H1 (cell line): ENCODE data around the gene NDUFB10. TPM values are rescaled to one million over a fixed set of nuclear protein-coding genes. Genes with fewer than 3 reads are reported as not detected.

Source experiments
- CBX5 ChIP-seq: fragments of 300-800, 300-1000 bp; sonication (generic); IDR thresholded peaks from 2 replicates; pipeline ENCODE4 v1.7.1; 2016; ENCODE audit warnings: antibody characterized with exemption, low read length, low read depth
- EGR1 ChIP-seq: IDR thresholded peaks from 2 replicates; pipeline ENCODE4 v1.6.1; 2011; ENCODE audit warnings: low read depth, low read length, borderline replicate concordance
- GTF2F1 ChIP-seq: IDR thresholded peaks from 2 replicates; pipeline ENCODE4 v1.6.1; 2012; ENCODE audit warnings: low read depth, low read length, improper control_type of control experiment, borderline replicate concordance
- KDM5A ChIP-seq: fragments of 200-600 bp; IDR thresholded peaks from 2 replicates; pipeline ENCODE4 v1.7.1; 2012; ENCODE audit warnings: mild to moderate bottlenecking, low read length, inconsistent platforms, mixed read lengths
- NRF1 ChIP-seq: IDR thresholded peaks from 2 replicates; pipeline ENCODE4 v1.6.1; 2011; ENCODE audit warnings: mild to moderate bottlenecking, low read depth, low read length, improper control_type of control experiment
- POLR2AphosphoS5 ChIP-seq: IDR thresholded peaks from 2 replicates; pipeline ENCODE4 v1.6.1; 2011; ENCODE audit warnings: low read depth, low read length
- RAD21 ChIP-seq, 2 experiments: IDR thresholded peaks in 1 of 2; conservative IDR thresholded peaks in 1 of 2; 2 replicates each; pipeline ENCODE4 v1.6.1; 2011; ENCODE audit warnings: low read depth in 2 of 2, low read length in 2 of 2, improper control_type of control experiment in 1 of 2, inconsistent platforms in 1 of 2, mild to moderate bottlenecking in 1 of 2, moderate library complexity in 1 of 2
- SIN3A ChIP-seq, 2 experiments: IDR thresholded peaks in 1 of 2; conservative IDR thresholded peaks in 1 of 2; 2 replicates each; pipeline ENCODE4 v1.6.1; 2011 to 2012; ENCODE audit warnings: low read length in 2 of 2, improper control_type of control experiment in 1 of 2, low read depth in 1 of 2, mild to moderate bottlenecking in 1 of 2
- SP2 ChIP-seq: IDR thresholded peaks from 2 replicates; pipeline ENCODE4 v1.6.1; 2012; ENCODE audit warnings: mild to moderate bottlenecking, low read length, inconsistent platforms
- SP4 ChIP-seq: IDR thresholded peaks from 2 replicates; pipeline ENCODE4 v1.6.1; 2012; ENCODE audit warnings: low read length, inconsistent platforms
- TAF1 ChIP-seq: IDR thresholded peaks from 2 replicates; pipeline ENCODE4 v1.6.1; 2011; ENCODE audit warnings: mild to moderate bottlenecking, low read depth, low read length
- TEAD4 ChIP-seq: IDR thresholded peaks from 2 replicates; pipeline ENCODE4 v1.6.1; 2012; ENCODE audit warnings: low read depth, low read length, inconsistent platforms, mixed read lengths
- YY1 ChIP-seq: IDR thresholded peaks from 2 replicates; pipeline ENCODE4 v1.6.1; 2011; ENCODE audit warnings: low read depth, mild to moderate bottlenecking, low read length
- ZNF274 ChIP-seq: IDR thresholded peaks from 2 replicates; pipeline ENCODE4 v1.7.0; 2012; ENCODE audit warnings: low read length, borderline replicate concordance; ENCODE audit errors: extremely low read depth
- polyA plus RNA-seq, 7 experiments: library from polyadenylated mRNA; depleted of rRNA in 3 of 7; stranded (reverse) in 5 of 7; unstranded in 2 of 7; fragments of >200 nt in 5 of 7; fragments of 200-250 nt in 2 of 7; gene quantifications; 1 replicate in 5 of 7; 2 replicates in 1 of 7; 4 replicates in 1 of 7; pipeline versions ENCODE4 v1.2.1 to v1.2.3, GENCODE V29; 2011 to 2013; ENCODE audit warnings: missing spikeins in 2 of 7, mixed read lengths in 2 of 7
- total RNA-seq: library from RNA; stranded (reverse); fragmentation: NEBNext Ultra II Directional; extraction: Animal tissue kit (Norgen Biotek cat#: 25700); gene quantifications from 2 replicates; pipeline ENCODE4 v1.2.1, GENCODE V29; 2021

Gene NDUFB10
- total and polyA plus RNA-seq, 2 of the 8 experiments (the other 6 are each of a cell fraction or from before 2014, with no cell fraction given): 183 to 194 TPM

GRCh38 chr16:1942810-1943726 lies 16.3 kb upstream of the NDUFB10 start, which contains the start of gene MSRB1 (continued):
- TF ChIP-seq TAF1 (peak; percentile 88), SIN3A (conservative IDR thresholded peaks at IDR 0.05 in 1 of 2, IDR thresholded peaks at IDR 0.05 in 1 of 2; ENCODE audit: low read depth in 1 of 2, low read length in 2 of 2) (peak in 1 of 2 experiments; percentile 43; a peak in 1 of 4 replicates), RAD21 (IDR thresholded peaks at IDR 0.05 in 1 of 2, conservative IDR thresholded peaks at IDR 0.05 in 1 of 2; ENCODE audit: low read depth in 2 of 2, low read length in 2 of 2) (no peak), CBX5 (no peak), GTF2F1 (no peak), SP4 (peak; percentile 73; the same call in 1 of the 2 replicates), POLR2AphosphoS5 (peak; percentile 58), EGR1 (no peak), SP2 (no peak), KDM5A (no peak), ZNF274 (no peak), NRF1 (no peak), YY1 (no peak), TEAD4 (no peak)
